GM21717 (cell line): Measurements from ENCODE around the gene ZSWIM3.

Experiments used
- ATAC-seq: cut with Tn5 transposase; IDR thresholded peaks from one replicate; pipeline ENCODE4 v1.9.1; 2021; ENCODE audit warnings: mild to moderate bottlenecking, moderate library complexity; ENCODE audit not compliant: unreplicated experiment

ZSWIM3 gene

DNA sequence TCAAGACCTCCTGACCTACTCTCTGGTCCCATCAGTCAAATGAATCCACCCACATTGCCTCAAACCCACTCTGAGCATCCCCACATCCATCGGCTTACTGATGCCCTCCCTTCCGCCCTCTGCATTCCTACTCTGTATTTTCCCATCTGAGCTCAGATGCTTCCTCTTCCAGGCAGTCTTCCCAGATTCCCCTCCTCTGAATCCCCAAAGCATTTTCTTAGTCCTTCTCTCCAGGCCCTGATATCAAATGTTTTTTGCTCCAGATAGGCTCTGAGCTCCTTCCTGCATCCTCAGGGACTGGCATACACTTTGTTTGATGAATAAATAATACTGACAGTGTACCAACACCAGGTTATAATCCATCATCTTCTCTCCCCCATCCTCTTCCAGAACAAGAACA, 50.7 kb downstream of the ZSWIM3 start:
- no peak for ATAC-seq

DNA sequence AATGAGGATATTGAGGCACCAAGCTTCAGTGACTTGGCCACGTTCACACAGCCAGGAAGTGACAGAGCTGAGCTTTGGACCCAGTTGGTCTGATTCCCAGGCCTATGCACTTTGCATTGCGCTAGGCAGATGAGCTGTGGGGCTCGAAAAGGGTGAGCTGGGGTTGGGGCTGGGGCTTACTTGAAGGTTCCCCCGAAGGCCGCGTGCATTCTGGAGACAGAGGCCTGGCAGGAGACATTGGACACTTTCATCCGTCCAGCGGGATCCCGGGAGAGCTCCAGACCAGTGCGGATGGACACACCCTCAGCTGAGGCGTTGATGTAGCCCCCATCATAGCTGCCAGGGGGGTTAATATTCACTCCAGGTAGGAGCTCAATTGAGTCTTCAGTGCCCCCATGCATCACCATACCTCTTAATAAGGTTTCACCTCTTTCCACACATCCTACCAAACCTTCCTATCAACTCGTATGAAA, 52.0 kb downstream of the ZSWIM3 start:
- no peak for ATAC-seq

DNA sequence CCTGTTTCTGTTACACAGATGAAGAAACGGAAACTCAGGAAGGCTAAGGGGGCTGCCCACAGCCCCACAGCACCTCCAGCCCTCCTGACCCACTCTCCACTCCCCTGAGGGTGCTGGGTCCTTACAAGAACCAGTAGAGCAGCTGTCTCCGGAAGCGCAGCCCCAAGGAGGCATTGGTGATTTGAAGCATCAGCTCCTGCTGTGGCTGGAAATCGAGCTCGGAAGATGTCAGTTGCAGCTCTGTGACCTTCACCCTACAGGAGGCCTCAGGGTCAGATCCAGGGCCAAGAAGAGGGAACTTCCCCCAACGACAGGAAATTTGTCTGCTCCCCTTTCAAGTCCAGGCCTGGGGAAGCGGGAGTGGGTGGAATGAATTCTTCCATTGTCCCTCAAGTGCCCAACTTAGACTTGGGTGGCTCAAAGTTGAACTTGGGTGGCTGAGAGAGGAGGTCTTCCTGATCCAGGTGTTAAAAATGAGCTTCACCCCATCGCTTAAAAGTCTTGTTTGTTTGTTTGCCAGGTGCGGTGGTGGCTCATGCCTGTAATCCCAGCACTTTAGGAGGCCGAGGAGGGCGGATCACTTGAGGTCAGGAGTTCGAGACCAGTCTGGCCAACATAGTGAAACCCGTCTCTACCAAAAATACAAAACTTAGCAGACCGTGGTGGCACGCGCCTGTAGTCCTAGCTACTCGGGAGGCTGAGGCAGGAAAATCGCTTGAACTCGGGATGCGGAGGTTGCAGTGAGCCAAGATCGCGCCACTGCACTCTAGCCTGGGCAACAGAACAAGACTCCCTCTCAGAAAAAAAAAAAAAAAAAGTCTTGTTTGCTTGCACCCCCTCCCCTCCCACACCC, 52.6 kb downstream of the ZSWIM3 start:
- ATAC-seq, result no peak

DNA sequence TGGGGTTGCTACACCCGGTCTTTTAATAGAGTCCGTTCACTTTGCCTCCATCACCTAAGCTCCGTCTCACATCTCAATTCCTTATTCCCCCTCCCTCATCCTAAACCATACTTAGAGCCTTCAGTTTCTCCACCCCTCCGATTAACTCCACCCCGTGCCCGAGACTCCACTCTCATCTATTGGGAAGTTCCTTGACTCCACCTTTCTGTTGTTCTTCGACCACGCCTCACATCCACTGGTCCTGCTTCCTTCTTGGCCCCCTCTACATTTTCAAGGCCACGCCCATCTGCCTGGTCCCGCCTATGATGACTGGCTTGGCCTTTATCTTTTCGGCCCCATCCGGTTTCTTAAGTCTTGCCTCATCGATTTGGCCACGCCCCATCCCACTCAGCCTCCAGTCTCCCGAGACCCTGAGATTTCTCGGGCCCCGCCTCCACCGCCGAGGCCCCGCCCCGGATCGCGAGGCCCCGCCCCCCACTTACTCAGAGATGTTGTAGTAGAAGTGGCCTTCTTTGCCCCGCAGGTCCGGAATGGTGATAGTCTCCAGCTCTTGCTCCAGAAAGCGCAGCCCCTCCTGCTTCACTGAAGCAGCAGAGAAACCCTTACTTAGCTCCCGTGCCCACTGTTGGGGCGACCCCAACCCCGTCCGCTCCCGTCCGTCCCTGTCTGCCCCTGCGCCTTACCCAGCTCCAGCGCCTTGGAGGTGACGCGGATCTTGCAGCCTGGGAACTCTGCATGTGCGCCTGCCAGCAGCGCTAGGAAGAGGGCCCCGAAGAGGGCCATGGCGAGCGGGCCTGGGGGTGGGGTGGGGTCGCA, 53.5 kb downstream of the ZSWIM3 start:
- ATAC-seq, result peak; percentile 89

DNA sequence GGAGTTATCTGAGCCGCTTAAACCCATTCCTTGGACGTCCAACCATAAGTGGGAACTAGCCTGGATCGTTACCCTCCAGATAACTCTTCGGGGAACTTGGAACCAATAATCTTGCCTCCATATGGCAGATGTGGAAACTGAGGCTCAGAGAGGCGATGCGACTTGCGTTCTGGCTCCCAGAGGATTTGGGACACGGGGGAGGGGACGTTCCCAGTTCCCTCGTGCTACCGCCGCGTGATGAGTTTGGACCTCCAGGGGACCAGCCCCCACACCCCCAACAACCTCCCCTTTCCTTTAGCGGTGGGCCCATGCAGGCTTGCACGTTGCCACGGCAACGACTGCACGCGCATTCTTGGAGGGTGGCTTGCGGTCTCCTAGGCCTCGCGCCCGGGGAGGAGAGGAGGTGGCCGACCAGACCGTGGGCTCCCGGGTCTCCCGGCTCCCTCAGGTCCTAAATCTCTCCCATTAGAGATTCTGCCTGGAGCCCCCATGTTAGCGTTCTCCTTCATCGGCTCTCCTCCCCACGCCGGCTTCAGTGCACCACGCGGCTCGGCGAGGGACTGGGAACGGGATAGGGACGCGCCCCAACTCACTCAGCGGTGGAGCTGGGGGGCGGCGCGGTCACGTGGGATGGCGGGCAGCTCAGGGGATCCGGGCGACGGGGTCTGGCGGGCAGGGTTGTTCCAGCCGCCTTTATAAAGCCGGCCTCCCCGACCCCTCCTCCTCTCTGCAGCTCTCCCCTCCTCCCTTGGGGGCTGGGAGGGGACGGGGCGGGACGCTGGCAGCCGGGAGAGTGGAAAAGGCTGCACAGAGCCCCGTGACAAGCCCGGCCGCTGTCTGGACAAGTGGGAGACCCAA, 54.3 kb downstream of the ZSWIM3 start, which contains the start of gene PLTP:
TSS of gene PLTP (minus strand) at position 670 of the 858 bp plus-strand sequence. CDS start 703 bp downstream, outside the sequence.
- ATAC-seq, result peak; percentile 9

DNA sequence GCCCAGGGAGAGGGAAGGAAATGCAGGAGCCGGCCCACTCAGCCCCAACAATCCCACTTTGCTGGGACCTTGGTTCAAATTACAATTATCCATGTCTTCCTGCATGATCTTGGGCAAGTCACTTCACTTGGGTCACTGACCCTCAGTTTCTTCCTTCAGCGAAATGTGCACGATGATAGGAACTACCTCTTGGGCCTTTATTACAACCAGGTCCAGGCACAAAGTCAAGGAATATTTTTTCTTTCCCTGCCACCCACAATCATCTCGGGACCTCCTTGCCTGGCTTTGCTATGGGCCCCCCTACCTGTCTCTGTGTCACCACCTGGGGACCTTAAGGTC, 54.9 kb downstream of the ZSWIM3 start:
- ATAC-seq, result no peak

DNA sequence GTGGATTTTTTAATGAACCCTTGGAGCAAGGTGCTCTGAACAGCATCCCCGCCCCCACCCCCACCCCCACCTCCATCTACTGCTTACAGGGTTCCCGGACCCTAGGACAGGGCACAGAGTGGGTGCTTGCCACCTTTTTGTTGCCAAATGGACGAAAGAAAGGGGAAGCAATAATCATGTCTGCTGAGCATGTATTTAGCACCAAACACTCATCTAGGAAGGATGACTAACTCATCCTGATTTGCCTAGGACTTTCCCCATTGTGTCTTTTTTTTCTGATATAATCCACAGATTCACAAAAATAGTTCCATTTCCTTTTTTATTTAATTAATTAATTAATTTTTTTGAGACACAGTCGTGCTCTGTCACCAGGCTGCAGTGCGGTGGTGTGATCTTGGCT, 55.7 kb downstream of the ZSWIM3 start:
- no peak for ATAC-seq

DNA sequence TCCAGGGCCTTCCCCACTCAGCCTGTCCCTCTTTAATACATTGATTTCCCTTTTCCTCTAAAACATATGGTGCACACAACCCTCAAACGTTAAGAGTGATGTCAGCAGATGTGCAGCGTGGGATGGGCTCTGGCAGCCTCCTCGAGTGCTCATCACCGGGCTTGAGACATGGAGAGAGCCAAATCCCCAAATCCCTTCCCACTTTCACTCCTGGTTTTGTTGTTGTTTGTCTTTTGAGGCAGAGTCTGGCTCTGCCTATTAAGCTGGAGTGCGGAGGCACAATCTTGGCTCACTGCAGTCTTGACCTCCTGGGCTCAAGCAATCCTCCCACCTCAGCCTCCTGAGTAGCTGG, 60.4 kb downstream of the ZSWIM3 start:
- ATAC-seq, result no peak

DNA sequence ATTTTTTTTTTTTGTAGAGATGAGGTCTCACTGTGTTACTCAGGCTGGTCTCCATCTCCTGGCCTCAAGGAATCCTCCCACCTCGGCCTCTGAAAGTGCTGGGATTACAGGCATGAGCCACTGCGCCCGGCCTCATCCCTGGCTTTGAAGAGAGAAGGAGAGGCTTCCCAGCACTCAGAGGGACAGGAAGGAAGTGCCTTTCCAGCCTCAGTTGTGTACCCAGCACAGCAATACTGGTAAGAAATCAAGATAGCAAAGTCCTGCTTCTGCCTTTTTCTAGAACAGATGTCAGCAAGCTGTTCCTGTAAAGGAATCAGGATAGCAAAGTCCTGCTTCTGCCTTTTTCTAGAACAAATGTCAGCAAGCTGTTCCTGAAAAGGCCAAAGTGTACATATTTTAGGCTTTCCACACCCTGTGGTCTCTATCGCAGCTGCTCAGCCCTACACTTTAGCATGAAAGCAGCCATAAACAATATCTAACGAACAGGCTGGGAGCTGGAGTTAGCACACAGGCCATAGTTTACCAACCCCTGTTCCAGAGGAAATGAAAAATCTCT, 60.8 kb downstream of the ZSWIM3 start:
- no peak for ATAC-seq

DNA sequence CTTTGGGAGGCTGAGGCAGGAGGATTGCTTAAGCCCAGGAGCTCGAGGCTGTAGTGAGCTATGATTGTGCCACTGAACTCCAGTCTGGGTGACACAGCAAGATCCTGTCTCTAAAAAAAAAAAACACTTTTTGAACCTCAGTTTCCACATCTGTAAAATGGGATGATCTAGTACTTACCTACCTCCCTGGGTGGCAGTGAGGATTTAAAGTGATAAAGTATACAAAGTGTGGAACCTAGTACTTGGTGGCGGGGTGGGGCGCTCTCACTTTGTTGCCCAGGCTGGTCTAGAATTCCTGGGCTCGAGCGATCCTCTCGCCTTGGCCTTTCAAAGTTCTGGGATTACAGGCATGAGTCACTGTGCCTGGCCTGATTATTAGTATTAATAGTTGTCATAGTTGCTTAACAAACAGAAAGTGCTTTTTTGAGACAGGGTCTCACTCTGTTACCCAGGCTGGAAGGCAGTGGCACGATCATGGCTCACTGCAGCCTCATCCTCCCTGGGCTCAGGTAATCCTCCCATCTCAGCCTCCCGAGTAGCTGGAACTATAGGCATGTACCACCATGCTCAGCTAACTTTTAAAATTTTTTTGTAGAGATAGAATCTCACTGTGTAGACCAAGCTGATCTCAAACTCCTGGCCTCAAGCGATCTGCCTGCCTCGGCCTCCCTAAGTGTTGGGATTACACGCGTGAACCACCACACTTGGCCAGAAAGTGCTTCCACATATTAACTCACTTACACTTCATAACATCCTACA, 61.5 kb downstream of the ZSWIM3 start:
- no peak for ATAC-seq

DNA sequence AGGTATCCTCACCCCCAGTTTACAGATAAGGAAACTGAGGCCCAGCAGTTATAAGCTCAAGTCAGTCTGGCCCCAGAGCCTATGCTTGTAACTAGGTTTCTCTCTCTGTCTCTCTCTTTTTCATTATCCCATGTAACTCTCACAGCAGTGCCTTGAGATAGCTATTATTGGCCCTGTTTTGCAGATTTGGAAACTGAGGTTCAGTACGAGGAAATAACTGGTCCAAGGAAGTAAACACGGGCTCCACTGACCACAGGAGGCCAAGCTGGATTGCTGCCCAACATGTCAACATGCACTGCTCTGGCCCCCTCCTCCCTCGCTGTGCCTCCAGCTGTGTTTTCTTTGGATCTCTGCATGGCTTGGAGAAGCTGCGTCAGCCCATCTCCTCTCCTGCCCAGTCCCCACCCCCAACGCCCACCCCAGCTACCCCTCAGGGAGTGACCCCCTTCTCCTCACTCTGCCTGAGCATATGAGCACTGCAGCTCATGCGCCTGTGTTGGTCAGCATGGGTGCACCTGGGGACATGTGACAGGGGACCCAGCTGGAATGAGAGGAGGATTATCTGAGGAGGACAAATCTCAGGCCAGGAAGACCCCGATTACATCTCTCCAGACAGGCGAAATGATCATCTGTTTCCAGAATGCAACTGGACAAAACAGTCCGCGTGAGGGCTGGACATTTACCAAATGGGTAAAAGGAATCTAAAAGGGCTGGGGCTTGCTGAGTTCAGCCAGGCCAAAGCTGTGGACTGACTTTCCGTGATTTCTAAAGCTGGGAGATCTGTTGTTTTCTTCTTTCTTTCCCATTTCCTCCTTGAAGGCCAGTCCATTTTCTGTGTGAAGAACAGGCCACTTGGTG, 62.4 kb downstream of the ZSWIM3 start:
- ATAC-seq, result no peak

DNA sequence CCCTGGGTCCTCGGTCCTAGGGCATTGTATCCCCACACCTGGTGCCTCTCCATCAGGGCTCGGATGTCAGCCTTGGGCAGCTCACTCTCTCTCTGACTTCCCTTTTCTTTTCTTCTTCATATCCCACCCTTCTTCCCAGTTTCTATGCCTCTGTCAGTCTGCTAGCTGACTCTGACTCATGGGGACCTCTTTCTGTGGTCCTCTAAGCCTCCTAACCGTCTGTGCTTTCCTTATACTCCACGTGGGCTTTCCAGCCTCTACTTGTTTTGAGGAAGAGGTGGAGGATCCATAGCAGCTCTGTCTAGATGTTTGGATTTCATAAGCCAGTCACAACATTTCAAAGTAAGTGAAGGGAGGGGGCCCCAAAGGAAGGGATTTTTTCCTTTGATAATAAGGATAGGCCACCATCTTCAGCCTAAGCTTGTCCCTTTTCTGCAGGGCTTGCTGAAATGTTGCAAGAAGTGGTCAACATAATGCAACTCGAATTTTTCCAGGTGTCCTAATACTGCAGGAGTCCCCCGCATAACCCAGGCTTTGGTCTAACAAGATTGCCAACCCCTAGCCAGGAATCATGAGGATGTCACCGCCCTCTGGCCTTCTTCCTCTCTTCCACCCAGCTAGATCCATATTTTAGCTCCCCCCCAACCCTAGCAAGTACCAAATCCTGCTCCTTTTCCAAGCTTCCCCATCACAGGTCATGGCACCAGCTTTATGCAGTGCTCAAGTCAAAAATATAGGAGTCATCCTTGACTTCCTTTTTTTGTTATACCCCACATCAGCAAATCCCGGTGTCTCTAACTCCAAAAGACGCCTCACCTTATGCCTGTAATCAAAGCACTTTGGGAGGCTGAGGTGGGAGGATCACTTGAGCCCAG, 63.3 kb downstream of the ZSWIM3 start:
- no peak for ATAC-seq

DNA sequence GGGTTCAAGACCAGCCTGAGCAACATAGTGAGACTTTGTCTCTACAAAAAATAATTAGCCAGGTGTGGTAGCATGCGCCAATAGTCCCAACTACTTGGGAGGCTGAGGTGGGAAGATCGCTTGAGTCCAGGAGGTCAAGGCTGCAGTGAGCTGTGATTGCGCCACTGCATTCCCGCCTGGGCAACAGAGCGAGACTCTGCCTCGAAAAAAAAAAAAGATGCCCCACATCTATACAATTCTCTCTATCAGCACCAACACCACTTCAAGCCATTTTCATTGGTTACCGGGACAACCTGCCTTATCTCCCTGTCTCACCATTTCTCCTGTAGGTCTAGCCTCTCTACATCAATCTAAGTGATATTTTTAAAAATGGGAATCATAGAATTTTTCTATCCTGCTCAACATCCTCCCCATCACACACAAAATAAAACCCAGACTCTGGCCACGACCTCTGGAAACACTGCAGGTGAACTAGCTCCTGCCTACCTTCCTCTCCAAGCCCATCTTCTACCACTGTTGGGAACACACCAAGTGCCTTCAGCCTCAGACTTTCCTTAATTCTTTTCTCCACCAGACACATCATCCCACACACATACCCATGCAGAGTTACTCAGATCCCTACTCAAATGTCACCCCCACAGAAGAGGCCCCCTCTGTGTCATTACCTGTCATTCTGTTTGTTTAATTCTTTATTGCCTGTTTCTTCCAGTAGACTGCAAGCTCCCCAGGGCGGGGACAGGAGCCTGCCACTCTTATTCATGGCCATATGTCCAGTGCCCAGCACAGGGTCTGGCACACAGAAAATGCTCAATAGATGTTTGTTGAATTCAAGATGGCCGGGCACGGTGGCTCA, 64.1 kb downstream of the ZSWIM3 start:
- no peak for ATAC-seq

DNA sequence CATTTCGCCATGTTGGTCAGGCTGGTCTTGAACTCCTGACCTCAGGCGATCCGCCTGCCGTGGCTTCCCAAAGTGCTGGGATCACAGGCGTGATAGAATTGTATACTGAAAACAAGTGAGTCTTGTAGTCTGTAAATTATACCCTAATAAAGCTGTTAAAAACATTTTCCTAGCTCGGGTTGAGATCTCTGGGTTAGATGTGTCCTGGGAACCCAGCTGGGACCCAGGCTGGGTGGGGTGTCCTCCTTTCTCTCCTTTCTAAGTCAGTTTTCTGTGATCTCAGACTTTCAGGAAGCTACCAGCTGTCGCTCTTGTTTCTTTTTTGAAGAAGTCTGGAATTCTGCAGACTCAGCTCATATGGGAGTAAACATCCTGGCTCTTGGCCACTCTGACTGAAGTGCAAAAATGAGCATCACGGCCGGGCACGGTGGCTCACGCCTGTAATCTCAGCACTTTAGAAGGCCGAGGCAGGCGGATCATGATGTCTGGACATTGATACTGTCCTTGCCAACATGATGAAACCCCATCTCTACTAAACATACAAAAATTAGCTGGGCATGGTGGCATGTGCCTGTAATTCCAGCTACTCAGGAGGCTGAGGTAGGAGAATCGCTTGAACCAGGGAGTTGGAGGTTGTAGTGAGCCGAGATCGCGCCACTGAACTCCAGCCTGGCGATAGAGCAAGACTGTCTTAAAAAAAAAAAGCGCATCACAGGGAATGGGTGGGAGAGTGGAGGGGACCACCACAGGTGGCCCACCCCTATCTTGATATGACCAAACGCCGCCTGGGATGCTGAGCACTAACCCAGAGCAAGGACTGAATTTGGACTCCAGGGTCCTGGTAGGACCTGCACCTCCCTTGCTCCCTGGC, 67.2 kb downstream of the ZSWIM3 start:
- ATAC-seq, result no peak

DNA sequence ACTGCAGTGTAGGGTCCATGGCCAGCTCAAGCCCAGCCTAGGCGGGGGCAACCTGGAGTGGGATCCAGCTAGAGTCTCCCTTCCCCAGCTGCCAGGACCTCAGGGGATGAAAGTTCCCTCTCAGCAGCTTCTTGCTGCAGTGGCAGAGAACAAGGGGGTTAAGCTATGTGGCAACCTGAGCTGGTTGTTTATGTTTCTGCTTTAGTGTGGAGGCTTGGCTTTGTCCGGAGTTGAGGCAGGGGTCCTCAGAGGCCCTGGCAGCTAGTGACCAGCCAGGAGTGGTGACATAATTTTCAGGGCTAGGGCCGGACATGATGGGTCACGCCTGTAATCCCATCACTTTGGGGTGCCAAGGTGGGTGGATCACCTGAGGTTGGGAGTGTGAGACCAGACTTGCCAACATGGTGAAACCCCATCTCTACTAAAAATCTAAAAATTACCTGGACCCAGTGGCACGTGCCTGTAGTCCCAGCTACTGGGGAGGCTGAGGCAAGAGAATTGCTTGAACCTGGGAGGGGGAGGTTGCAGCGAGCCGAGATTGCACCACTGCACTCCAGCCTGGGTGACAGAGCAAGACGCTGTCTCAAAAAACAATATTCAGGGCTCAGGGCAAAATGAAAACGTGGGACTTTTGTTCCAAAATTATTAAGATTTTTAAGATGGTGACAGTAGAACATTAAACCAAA, 68.5 kb downstream of the ZSWIM3 start:
- ATAC-seq, result no peak

DNA sequence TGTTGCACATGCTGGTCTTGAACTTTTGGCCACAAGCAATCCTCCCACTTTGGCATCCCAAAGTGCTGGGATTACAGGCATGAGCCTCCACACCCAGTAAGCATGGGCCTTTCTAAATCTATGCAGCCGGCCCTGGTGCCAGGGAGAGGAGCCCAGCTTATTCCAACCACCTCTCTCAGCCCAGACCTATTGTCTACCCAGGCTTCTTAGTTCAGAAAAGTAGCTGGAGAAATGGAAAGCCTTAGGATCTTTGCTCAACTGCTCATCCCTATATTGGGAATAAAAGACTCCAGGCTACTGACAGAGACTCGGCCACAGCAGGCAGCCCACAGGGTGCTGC, 69.3 kb downstream of the ZSWIM3 start:
- no peak for ATAC-seq
